ENCODE data around the gene VWA3B. TPM values are rescaled to one million over a fixed set of nuclear protein-coding genes. Genes with fewer than 3 reads are reported as not detected.
A peak's percentile ranks its signal among the peaks of the same experiment; 100 is the strongest.

VWA3B gene
- total and polyA plus RNA-seq, 2 donors from 2014 or later: 0.35 TPM; not detected in 1

DNA sequence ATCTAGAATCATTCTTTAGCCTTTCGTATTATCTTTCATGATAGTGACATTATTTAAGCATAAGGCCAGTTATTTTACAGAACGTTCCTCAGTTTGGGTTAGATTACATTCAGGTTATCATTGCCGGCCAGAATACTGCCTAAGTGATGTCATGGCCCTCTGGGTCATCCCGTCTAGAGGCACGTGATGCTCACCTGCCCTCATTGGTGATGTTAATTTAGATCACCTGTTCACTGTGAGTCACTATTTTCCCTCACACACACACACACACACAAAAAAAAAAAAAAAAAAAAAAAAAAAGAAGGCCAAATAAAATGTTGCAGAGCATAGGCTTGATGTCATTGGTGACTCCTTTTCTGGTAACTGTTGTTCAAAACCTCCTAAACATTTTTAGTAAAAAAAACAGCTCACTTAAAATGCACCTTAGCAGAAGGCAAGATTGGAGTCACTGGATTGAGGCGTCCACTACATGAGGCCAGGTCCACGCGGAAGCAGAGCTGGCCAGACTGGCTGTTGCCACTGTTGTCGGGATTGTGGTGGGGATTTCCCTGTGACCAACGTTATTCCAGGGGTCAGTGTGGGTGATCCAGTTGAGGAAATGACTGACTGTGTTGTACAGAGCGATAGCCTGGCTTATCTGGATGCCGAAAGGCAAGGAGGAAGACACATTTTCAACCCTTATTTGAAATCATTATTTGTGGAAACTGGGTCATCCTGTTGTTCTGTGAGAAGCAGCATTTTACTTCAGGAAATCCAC, 207.1 kb downstream of the VWA3B start:
- no peak for FAIRE-seq
- DNase-seq: peak in 1 of 5 donors; percentile 80

GRCh38 chr2:98294711-98295110, 207.7 kb downstream of the VWA3B start:
- Histone ChIP-seq H3K4me3 (ENCODE audit: low read length in 3 of 3) (no peak overlapping the region), H3K9me3 (ENCODE audit: control insufficient read depth in 2 of 3, insufficient read depth in 1 of 3, low read length in 3 of 3) (no peaks in the 10 kb centered on the region), H3K27me3 (ENCODE audit: control insufficient read depth, insufficient read depth, low read length) (no peaks in the 10 kb centered on the region), H3K36me3 (ENCODE audit: control insufficient read depth in 2 of 3, insufficient read depth in 3 of 3, low read length in 3 of 3) (no peaks in the 10 kb centered on the region), H3K27ac (ENCODE audit: low read depth in 2 of 2, low read length in 2 of 2) (no peak overlapping the region), H3K9ac (ENCODE audit: low read length in 3 of 3) (no peak overlapping the region), H3K4me1 (ENCODE audit: control insufficient read depth in 2 of 3, insufficient read depth in 2 of 3, low read depth in 1 of 3, low read length in 3 of 3) (no peaks in the 10 kb centered on the region)
- no peak for FAIRE-seq
- no peak for DNase-seq
- intact Hi-C loops (cut with DNase I): no loop called here
- TF ChIP-seq, protein P1, sequence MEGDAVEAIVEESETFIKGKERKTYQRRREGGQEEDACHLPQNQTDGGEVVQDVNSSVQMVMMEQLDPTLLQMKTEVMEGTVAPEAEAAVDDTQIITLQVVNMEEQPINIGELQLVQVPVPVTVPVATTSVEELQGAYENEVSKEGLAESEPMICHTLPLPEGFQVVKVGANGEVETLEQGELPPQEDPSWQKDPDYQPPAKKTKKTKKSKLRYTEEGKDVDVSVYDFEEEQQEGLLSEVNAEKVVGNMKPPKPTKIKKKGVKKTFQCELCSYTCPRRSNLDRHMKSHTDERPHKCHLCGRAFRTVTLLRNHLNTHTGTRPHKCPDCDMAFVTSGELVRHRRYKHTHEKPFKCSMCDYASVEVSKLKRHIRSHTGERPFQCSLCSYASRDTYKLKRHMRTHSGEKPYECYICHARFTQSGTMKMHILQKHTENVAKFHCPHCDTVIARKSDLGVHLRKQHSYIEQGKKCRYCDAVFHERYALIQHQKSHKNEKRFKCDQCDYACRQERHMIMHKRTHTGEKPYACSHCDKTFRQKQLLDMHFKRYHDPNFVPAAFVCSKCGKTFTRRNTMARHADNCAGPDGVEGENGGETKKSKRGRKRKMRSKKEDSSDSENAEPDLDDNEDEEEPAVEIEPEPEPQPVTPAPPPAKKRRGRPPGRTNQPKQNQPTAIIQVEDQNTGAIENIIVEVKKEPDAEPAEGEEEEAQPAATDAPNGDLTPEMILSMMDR (IDR thresholded peaks at IDR 0.05; ENCODE audit: borderline replicate concordance, extremely low read depth, insufficient read depth): no peak

More for the DNA sequence above, 207.1 kb downstream of the VWA3B start:
- H3K36me3 ChIP-seq (ENCODE audit: control insufficient read depth in 2 of 3, insufficient read depth in 3 of 3, low read length in 3 of 3): no peaks in the 10 kb centered on the region
- intact Hi-C loops (cut with DNase I): no loop called here
- TF ChIP-seq, protein P1 (IDR thresholded peaks at IDR 0.05; ENCODE audit: borderline replicate concordance, extremely low read depth, insufficient read depth): no peak
- no peaks in the 10 kb centered on the region for H3K9me3 ChIP-seq (ENCODE audit: control insufficient read depth in 2 of 3, insufficient read depth in 1 of 3, low read length in 3 of 3)
- no peaks in the 10 kb centered on the region for H3K27me3 ChIP-seq (ENCODE audit: control insufficient read depth, insufficient read depth, low read length)
- no peak overlapping the region for H3K9ac ChIP-seq (ENCODE audit: low read length in 3 of 3)
- no peak overlapping the region for H3K4me3 ChIP-seq (ENCODE audit: low read length in 3 of 3)
- H3K4me1 ChIP-seq (ENCODE audit: control insufficient read depth in 2 of 3, insufficient read depth in 2 of 3, low read depth in 1 of 3, low read length in 3 of 3): no peaks in the 10 kb centered on the region
- H3K27ac ChIP-seq (ENCODE audit: low read depth in 2 of 2, low read length in 2 of 2): no peak overlapping the region

DNA sequence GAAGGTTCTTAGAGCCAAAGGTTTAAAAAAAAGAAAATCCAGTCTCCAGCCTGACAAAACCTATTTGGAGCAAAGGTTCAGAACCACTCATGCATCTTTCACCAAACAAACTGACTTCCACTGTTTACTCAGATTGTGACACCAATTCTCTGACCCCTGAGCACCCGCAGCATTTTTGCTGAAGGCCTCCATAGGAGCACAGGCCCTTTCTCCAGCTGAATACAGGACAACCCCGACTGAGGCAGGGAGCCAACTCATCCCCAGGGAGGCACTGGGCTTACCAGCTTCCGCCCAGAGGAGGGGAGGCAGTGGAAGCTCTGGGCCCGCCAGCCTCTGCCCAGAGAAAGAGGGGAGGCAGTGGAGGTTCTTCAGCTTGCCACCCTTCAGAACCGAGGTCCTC, 208.3 kb downstream of the VWA3B start:
- FAIRE-seq (no peak), DNase-seq (no peak)
- Histone ChIP-seq H3K9me3 (ENCODE audit: control insufficient read depth in 2 of 3, insufficient read depth in 1 of 3, low read length in 3 of 3) (no peaks in the 10 kb centered on the region), H3K27ac (ENCODE audit: low read depth in 2 of 2, low read length in 2 of 2) (no peak overlapping the region), H3K4me1 (ENCODE audit: control insufficient read depth in 2 of 3, insufficient read depth in 2 of 3, low read depth in 1 of 3, low read length in 3 of 3) (no peaks in the 10 kb centered on the region), H3K36me3 (ENCODE audit: control insufficient read depth in 2 of 3, insufficient read depth in 3 of 3, low read length in 3 of 3) (no peaks in the 10 kb centered on the region), H3K4me3 (ENCODE audit: low read length in 3 of 3) (no peak overlapping the region), H3K9ac (ENCODE audit: low read length in 3 of 3) (no peak overlapping the region), H3K27me3 (ENCODE audit: control insufficient read depth, insufficient read depth, low read length) (no peaks in the 10 kb centered on the region)
- intact Hi-C loops (cut with DNase I): no loop called here
- TF ChIP-seq, protein P1 (IDR thresholded peaks at IDR 0.05; ENCODE audit: borderline replicate concordance, extremely low read depth, insufficient read depth): no peak

All from kidney (tissue), 14 donors.